Spleen (tissue), 7 donors: ENCODE results near the gene PRDM16.

Experiments
- POLR2A ChIP-seq, 3 donors: fragments of 450-650 bp; IDR thresholded peaks; one replicate each; pipeline ENCODE4 v1.5.1; 2017; ENCODE audit warnings: antibody characterized with exemption in 3 of 3, mild to moderate bottlenecking in 1 of 3
- TF ChIP-seq, protein P1 (sequence below), 11 experiments: fragments of 200-600 bp in 7 of 11; fragments of 450-650 bp in 4 of 11; sonication (generic) in 4 of 11; IDR thresholded peaks in 8 of 11; conservative IDR thresholded peaks in 3 of 11; 1 replicate in 7 of 11; 2 replicates in 4 of 11; pipeline versions ENCODE4 v1.4.0 to v1.8.0; 2016 to 2021; ENCODE audit warnings: antibody characterized with exemption in 11 of 11, inconsistent platforms in 4 of 11, mild to moderate bottlenecking in 1 of 11
- donor health status: DM: no; HTN: no; CAD: no; lungs with moderate emphysema.
- donor health status: DM: no; HTN: no; CAD: no.
- donor health status: DM: no; HTN: no; CAD: no.

DNA sequence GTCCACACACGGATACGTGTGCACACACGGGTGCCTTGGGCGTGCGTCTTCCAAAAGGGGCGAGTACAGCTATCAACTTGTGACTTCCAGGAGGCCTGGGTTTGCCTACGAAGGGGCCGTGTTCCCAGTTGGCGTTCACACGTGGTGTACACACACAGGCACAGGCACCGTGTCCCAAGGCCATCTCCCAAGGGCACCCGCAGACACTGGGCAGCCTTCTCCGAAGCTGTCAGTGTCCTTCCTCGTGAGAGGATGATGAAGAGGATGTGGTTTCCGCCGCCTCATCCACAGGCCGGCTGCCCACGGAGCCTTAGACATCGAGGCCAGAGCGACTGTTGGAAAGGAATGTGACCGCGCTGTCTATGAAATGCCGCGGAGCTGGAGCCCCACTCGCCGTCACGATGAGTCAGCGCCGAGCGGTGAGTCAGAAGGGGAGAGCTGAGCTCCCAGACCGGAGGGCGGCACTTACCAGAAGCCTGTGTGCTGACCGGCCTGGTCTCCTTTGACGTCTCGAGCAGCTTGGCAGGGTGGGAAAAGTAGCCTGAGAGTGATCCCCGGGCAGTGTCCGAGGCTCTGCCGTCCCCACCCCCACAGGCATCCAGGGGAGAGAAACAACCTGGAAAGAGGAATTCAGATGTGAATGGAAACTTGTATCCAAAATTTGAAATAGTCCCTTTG is 244.0 kb downstream of the PRDM16 start:
- TF ChIP-seq, protein P1, sequence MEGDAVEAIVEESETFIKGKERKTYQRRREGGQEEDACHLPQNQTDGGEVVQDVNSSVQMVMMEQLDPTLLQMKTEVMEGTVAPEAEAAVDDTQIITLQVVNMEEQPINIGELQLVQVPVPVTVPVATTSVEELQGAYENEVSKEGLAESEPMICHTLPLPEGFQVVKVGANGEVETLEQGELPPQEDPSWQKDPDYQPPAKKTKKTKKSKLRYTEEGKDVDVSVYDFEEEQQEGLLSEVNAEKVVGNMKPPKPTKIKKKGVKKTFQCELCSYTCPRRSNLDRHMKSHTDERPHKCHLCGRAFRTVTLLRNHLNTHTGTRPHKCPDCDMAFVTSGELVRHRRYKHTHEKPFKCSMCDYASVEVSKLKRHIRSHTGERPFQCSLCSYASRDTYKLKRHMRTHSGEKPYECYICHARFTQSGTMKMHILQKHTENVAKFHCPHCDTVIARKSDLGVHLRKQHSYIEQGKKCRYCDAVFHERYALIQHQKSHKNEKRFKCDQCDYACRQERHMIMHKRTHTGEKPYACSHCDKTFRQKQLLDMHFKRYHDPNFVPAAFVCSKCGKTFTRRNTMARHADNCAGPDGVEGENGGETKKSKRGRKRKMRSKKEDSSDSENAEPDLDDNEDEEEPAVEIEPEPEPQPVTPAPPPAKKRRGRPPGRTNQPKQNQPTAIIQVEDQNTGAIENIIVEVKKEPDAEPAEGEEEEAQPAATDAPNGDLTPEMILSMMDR (IDR thresholded peaks at IDR 0.05 in 8 of 11, conservative IDR thresholded peaks at IDR 0.05 in 3 of 11): no peak
- no peak for TF ChIP-seq POLR2A (IDR thresholded peaks at IDR 0.05)
